ENCODE data around the gene SMAD3. TPM values are rescaled to one million over a fixed set of nuclear protein-coding genes. Genes with fewer than 3 reads are reported as not detected.

The SMAD3 gene
- polyA plus RNA-seq, 1 donor from 2014 or later = 1.0 TPM

GRCh38 chr15:67110958-67111864, 45.8 kb downstream of the SMAD3 start:
- no peaks in the 10 kb centered on the region for H4K20me1 ChIP-seq (ENCODE audit: insufficient read depth)
- no peaks in the 10 kb centered on the region for H3K9me2 ChIP-seq (ENCODE audit: insufficient read depth, low read length)
- peaks cover 4% of the 10 kb centered on the region for H3K9me3 ChIP-seq (ENCODE audit: low read length)
- H3F3A ChIP-seq (ENCODE audit: insufficient read depth, low read length, poor library complexity, severe bottlenecking) = no peaks in the 10 kb centered on the region
- H2AFZ ChIP-seq (ENCODE audit: low read depth, low read length) = no peak overlapping the region
- H3K4me3 ChIP-seq (ENCODE audit: low read length) = no peak overlapping the region
- TF ChIP-seq EP300 (conservative IDR thresholded peaks at IDR 0.05; ENCODE audit: poor library complexity, severe bottlenecking) (no peak), TAF1 (IDR thresholded peaks at IDR 0.05; ENCODE audit: low read depth) (no peak), EZH2 (IDR thresholded peaks at IDR 0.05; ENCODE audit: borderline replicate concordance, insufficient read depth, low read length, poor library complexity, severe bottlenecking) (no peak), SMC3 (conservative IDR thresholded peaks at IDR 0.05; ENCODE audit: poor library complexity) (no peak), CTCF (IDR thresholded peaks at IDR 0.05; ENCODE audit: poor library complexity, severe bottlenecking) (no peak), MXI1 (conservative IDR thresholded peaks at IDR 0.05; ENCODE audit: poor library complexity, severe bottlenecking) (no peak), RAD21 (conservative IDR thresholded peaks at IDR 0.05) (no peak), POLR2AphosphoS5 (IDR thresholded peaks at IDR 0.05) (no peak), REST (IDR thresholded peaks at IDR 0.05; ENCODE audit: borderline replicate concordance) (no peak)
- H3K27ac ChIP-seq (ENCODE audit: low read length) = no peak overlapping the region
- no peaks in the 10 kb centered on the region for H3K79me2 ChIP-seq (replicated peaks; ENCODE audit: insufficient read depth, low read length)
- no peaks in the 10 kb centered on the region for H3K36me3 ChIP-seq (ENCODE audit: insufficient read depth, low read length)
- no peaks in the 10 kb centered on the region for H3K27me3 ChIP-seq (ENCODE audit: insufficient read depth, low read depth, low read length)
- H3K4me2 ChIP-seq (ENCODE audit: low read length) = no peak overlapping the region
- no peak overlapping the region for H3K9ac ChIP-seq (ENCODE audit: low read length)

GRCh38 chr15:67114046-67114445, 48.6 kb downstream of the SMAD3 start:
- Histone ChIP-seq H3K9me2 (ENCODE audit: insufficient read depth, low read length) (no peaks in the 10 kb centered on the region), H3F3A (ENCODE audit: insufficient read depth, low read length, poor library complexity, severe bottlenecking) (no peaks in the 10 kb centered on the region), H4K20me1 (ENCODE audit: insufficient read depth) (no peaks in the 10 kb centered on the region), H3K4me3 (ENCODE audit: low read length) (no peak overlapping the region), H3K9ac (ENCODE audit: low read length) (no peak overlapping the region), H3K36me3 (ENCODE audit: insufficient read depth, low read length) (no peaks in the 10 kb centered on the region), H3K9me3 (ENCODE audit: low read length) (peaks cover 4% of the 10 kb centered on the region), H2AFZ (ENCODE audit: low read depth, low read length) (no peak overlapping the region), H3K27me3 (ENCODE audit: insufficient read depth, low read depth, low read length) (no peaks in the 10 kb centered on the region), H3K27ac (ENCODE audit: low read length) (no peak overlapping the region), H3K79me2 (replicated peaks; ENCODE audit: insufficient read depth, low read length) (no peaks in the 10 kb centered on the region), H3K4me2 (ENCODE audit: low read length) (no peak overlapping the region)
- TF ChIP-seq RAD21 (conservative IDR thresholded peaks at IDR 0.05) = no peak
- no peak for TF ChIP-seq POLR2AphosphoS5 (IDR thresholded peaks at IDR 0.05)
- no peak for TF ChIP-seq EP300 (conservative IDR thresholded peaks at IDR 0.05; ENCODE audit: poor library complexity, severe bottlenecking)
- no peak for TF ChIP-seq SMC3 (conservative IDR thresholded peaks at IDR 0.05; ENCODE audit: poor library complexity)
- TF ChIP-seq TAF1 (IDR thresholded peaks at IDR 0.05; ENCODE audit: low read depth) = no peak
- no peak for TF ChIP-seq MXI1 (conservative IDR thresholded peaks at IDR 0.05; ENCODE audit: poor library complexity, severe bottlenecking)
- no peak for TF ChIP-seq CTCF (IDR thresholded peaks at IDR 0.05; ENCODE audit: poor library complexity, severe bottlenecking)
- no peak for TF ChIP-seq REST (IDR thresholded peaks at IDR 0.05; ENCODE audit: borderline replicate concordance)
- no peak for TF ChIP-seq EZH2 (IDR thresholded peaks at IDR 0.05; ENCODE audit: borderline replicate concordance, insufficient read depth, low read length, poor library complexity, severe bottlenecking)

All from neural cell (in vitro differentiated cells).